Natural killer cell (primary cell): Measurements from ENCODE around the gene PMFBP1. TPM values are rescaled to one million over a fixed set of nuclear protein-coding genes. Genes with fewer than 3 reads are reported as not detected.

Experiments
- ATAC-seq, 3 donors: fragments of 150-1000 bp in 2 of 3; fragments of 200-7000 bp in 1 of 3; cut with Tn5 transposase; 1 replicate in 1 of 3; 2 replicates in 2 of 3; pipeline ENCODE4 v1.10.0; 2021; ENCODE audit warnings: mild to moderate bottlenecking in 2 of 3, moderate library complexity in 2 of 3
- DNase-seq, 2 donors: peaks; one replicate each; pipeline versions ENCODE4 v3.0.0 to v3.0.0-alpha.2; 2013 to 2021; ENCODE audit warnings: mixed read lengths in 1 of 2
- H3K27ac ChIP-seq: one replicate; pipeline ENCODE4 v1.5.1; 2013; ENCODE audit warnings: mild to moderate bottlenecking, low read length
- H3K27me3 ChIP-seq: one replicate; pipeline ENCODE4 v1.6.1; 2013; ENCODE audit warnings: low read length; ENCODE audit not compliant: control insufficient read depth, insufficient read depth
- H3K36me3 ChIP-seq: one replicate; pipeline ENCODE4 v1.6.1; 2013; ENCODE audit warnings: low read length; ENCODE audit not compliant: control insufficient read depth, insufficient read depth
- H3K4me1 ChIP-seq: one replicate; pipeline ENCODE4 v1.6.1; 2013; ENCODE audit warnings: low read length; ENCODE audit not compliant: control insufficient read depth, insufficient read depth
- H3K4me3 ChIP-seq: one replicate; pipeline ENCODE4 v1.5.1; 2013; ENCODE audit warnings: low read length
- H3K9me3 ChIP-seq: one replicate; pipeline ENCODE4 v1.6.1; 2013; ENCODE audit warnings: low read length; ENCODE audit not compliant: control insufficient read depth, insufficient read depth
- H3K27ac Mint-ChIP-seq, 2 donors: one replicate each; pipeline ENCODE4 v1.8.0; 2022; ENCODE audit warnings: mild to moderate bottlenecking in 2 of 2, mixed read lengths in 2 of 2, moderate library complexity in 1 of 2
- H3K27me3 Mint-ChIP-seq, 2 donors: one replicate each; pipeline ENCODE4 v1.8.0; 2022; ENCODE audit warnings: low read depth in 2 of 2, mixed read lengths in 2 of 2
- H3K36me3 Mint-ChIP-seq: one replicate; pipeline ENCODE4 v1.8.0; 2022; ENCODE audit warnings: mixed read lengths
- H3K4me1 Mint-ChIP-seq, 2 donors: one replicate each; pipeline ENCODE4 v1.8.0; 2022; ENCODE audit warnings: mixed read lengths in 2 of 2
- H3K4me3 Mint-ChIP-seq: one replicate; pipeline ENCODE4 v1.8.0; 2022; ENCODE audit warnings: mild to moderate bottlenecking, moderate library complexity, mixed read lengths
- H3K9me3 Mint-ChIP-seq, 2 donors: one replicate each; pipeline ENCODE4 v1.8.0; 2022; ENCODE audit warnings: mixed read lengths in 2 of 2
- WGBS: methylation state at CpG from one replicate; pipeline ENCODE4 v1.1.7; 2013; ENCODE audit warnings: missing lambda C conversion rate; ENCODE audit not compliant: insufficient coverage; 5-methylcytosine and 5-hydroxymethylcytosine counted together
- intact Hi-C: fragments of 100-400 bp; cut with micrococcal nuclease; formaldehyde crosslinking; loops from one replicate; pipeline ENCODE4 v1.14.2; 2022
- total RNA-seq, 4 donors: library from RNA; stranded (reverse); fragments of 120-200 nt in 1 of 4; gene quantifications; one replicate each; pipeline versions ENCODE4 v1.2.3 to v1.2.4, GENCODE V29; 2013 to 2022
- TF ChIP-seq, protein P1 (sequence below): fragments of 200-600 bp; IDR thresholded peaks from one replicate; pipeline ENCODE4 v1.8.0; 2022; ENCODE audit warnings: antibody characterized with exemption

The PMFBP1 gene, protein sequence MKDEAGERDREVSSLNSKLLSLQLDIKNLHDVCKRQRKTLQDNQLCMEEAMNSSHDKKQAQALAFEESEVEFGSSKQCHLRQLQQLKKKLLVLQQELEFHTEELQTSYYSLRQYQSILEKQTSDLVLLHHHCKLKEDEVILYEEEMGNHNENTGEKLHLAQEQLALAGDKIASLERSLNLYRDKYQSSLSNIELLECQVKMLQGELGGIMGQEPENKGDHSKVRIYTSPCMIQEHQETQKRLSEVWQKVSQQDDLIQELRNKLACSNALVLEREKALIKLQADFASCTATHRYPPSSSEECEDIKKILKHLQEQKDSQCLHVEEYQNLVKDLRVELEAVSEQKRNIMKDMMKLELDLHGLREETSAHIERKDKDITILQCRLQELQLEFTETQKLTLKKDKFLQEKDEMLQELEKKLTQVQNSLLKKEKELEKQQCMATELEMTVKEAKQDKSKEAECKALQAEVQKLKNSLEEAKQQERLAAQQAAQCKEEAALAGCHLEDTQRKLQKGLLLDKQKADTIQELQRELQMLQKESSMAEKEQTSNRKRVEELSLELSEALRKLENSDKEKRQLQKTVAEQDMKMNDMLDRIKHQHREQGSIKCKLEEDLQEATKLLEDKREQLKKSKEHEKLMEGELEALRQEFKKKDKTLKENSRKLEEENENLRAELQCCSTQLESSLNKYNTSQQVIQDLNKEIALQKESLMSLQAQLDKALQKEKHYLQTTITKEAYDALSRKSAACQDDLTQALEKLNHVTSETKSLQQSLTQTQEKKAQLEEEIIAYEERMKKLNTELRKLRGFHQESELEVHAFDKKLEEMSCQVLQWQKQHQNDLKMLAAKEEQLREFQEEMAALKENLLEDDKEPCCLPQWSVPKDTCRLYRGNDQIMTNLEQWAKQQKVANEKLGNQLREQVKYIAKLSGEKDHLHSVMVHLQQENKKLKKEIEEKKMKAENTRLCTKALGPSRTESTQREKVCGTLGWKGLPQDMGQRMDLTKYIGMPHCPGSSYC
- 1 to 10 TPM in 1 of 3 donors, under 1 TPM in 2; 0.68 to 1.2 (median 0.99) TPM for total RNA-seq
- total RNA-seq (2013) = 1.6 TPM

DNA sequence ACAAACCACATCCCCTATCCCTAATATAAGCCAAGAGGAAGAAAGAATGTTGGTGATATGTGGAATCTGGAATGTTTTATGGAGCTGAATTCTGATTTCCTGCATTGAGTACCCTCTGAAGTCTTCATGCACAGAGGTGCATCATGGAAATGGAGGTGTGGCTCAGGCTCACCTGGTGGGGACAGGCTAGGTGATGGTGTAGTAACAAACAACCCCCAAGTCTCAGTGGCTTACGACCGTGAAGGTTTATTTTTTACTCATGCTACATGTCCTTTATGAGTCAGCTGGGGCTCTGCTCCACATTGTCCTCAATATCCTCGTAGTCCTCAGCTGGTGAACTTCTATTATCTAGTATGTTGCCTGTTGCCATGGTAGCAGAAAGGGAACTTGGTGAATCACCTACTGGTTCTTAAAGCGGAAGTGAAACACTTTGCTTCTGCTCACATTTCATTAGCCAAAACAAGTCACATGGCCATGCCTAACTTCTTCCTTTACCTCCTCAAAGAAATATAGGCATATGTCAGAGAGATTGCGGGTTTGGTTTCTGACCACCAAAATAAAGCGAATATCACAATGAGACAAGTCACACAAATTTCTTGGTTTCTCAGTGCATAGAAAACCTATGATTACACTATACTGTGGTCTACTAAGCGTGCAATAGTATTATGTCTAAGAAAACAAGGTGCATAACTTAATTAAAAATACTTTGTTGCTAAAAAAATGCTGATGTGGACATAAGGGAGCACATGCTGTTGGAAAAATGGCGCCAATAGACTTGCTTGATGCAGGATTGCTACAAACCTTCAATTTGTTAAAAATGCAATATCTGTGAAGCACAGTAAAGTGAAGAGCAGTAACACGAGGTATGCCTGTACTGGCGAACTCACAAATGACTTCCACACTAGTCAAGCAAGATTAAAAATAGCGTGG lies at the start of gene PMFBP1:
Gene PMFBP1 (minus strand): TSS at position 51 of the 930 bp plus-strand sequence. CDS start 947 bp downstream, outside the sequence.
- DNase-seq (peak in 1 of 2 donors; percentile 36), ATAC-seq (peak; percentile 18 to 45 (median 32))
- H3K27ac Mint-ChIP-seq = no peak within 1 kb of the TSS
- Histone ChIP-seq H3K27me3 (no peaks in the 10 kb centered on the region), H3K36me3 (no peaks in the 10 kb centered on the region), H3K4me3 (no peak within 1 kb of the TSS), H3K4me1 (no peaks in the 10 kb centered on the region), H3K27ac (no peak within 1 kb of the TSS), H3K9me3 (no peaks in the 10 kb centered on the region)
- intact Hi-C loops = no loop called here
- no peaks in the 10 kb centered on the region for H3K4me1 Mint-ChIP-seq
- TF ChIP-seq, protein P1, sequence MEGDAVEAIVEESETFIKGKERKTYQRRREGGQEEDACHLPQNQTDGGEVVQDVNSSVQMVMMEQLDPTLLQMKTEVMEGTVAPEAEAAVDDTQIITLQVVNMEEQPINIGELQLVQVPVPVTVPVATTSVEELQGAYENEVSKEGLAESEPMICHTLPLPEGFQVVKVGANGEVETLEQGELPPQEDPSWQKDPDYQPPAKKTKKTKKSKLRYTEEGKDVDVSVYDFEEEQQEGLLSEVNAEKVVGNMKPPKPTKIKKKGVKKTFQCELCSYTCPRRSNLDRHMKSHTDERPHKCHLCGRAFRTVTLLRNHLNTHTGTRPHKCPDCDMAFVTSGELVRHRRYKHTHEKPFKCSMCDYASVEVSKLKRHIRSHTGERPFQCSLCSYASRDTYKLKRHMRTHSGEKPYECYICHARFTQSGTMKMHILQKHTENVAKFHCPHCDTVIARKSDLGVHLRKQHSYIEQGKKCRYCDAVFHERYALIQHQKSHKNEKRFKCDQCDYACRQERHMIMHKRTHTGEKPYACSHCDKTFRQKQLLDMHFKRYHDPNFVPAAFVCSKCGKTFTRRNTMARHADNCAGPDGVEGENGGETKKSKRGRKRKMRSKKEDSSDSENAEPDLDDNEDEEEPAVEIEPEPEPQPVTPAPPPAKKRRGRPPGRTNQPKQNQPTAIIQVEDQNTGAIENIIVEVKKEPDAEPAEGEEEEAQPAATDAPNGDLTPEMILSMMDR = no peak
- H3K27me3 Mint-ChIP-seq = no peaks in the 10 kb centered on the region
- no peaks in the 10 kb centered on the region for H3K9me3 Mint-ChIP-seq
- H3K4me3 Mint-ChIP-seq = no peak within 1 kb of the TSS
- no peaks in the 10 kb centered on the region for H3K36me3 Mint-ChIP-seq
- 73% methylated on average over 11 of the region's 11 CpGs for WGBS

DNA sequence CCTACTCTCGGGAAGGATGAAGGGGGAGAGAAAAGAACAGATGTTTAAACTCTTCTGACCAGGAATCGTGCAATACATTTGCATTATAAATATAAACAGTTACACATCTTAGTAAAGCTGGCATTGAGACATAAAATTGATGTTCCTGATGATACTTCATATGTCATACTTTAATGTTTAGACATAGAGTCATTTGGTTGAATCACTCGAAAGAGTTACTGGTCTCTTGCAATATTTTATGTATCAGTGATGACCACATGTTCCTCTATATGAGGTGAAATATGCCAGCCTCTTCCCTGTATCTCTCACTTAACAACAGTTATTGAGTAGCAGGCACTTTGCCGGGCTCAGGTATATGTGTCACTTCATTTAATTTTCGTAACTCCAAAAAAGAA lies 49.7 kb upstream of the PMFBP1 start:
- no peaks in the 10 kb centered on the region for H3K36me3 Mint-ChIP-seq
- WGBS = 89% methylated on average over 2 of the region's 5 CpGs
- no peak overlapping the region for H3K27ac ChIP-seq
- H3K4me1 Mint-ChIP-seq = no peaks in the 10 kb centered on the region
- H3K36me3 ChIP-seq = no peaks in the 10 kb centered on the region
- H3K4me1 ChIP-seq = no peaks in the 10 kb centered on the region
- no peak for DNase-seq
- H3K27ac Mint-ChIP-seq = no peak overlapping the region
- H3K27me3 ChIP-seq = no peaks in the 10 kb centered on the region
- H3K27me3 Mint-ChIP-seq = peaks cover 0 to 5% of the 10 kb centered on the region in 2 donors
- no peak overlapping the region for H3K4me3 Mint-ChIP-seq
- no peaks in the 10 kb centered on the region for H3K9me3 ChIP-seq
- H3K4me3 ChIP-seq = no peak overlapping the region
- TF ChIP-seq, protein P1 = no peak
- intact Hi-C loops = no loop called here
- ATAC-seq = no peak
- H3K9me3 Mint-ChIP-seq = no peaks in the 10 kb centered on the region

DNA sequence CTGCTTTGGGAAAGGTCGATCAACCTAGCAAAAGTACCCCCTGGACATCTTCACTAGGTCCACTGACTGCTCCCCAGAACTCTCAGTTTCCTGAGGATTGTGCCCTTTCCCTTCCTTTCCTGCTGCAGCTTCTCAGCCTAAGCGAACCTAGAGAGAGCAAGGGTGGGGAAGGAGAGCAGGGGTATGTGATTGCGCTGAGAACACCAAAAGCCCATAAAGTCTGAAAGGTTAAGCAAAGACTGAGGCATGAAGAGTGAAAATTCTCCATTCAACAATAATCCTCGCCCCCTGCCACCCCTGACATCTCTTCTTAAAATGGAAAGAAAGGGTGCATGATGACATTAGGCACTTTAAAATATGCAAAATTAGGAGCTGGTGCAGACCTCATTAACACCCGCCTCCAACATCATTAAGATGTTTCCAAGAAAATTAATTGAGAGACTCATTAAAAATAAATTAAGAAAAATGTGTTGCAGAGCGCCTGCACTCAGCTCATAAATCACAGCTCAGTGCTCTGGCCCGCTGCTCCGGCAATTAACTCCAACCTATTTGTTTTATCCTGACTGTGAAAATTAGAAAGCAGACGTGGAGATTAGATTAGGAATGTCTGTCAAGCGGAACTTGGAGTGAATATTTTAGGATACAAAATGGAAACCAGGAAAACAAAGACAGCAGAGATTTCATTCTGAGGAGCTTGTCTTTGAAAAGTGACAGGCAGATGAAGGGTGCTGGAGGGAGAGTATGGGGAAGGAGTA lies 49.1 kb upstream of the PMFBP1 start:
- no peaks in the 10 kb centered on the region for H3K9me3 Mint-ChIP-seq
- Histone ChIP-seq H3K4me1 (no peaks in the 10 kb centered on the region), H3K36me3 (no peaks in the 10 kb centered on the region), H3K27ac (no peak overlapping the region), H3K4me3 (no peak overlapping the region), H3K27me3 (no peaks in the 10 kb centered on the region), H3K9me3 (no peaks in the 10 kb centered on the region)
- WGBS = 88% methylated on average over 8 of the region's 10 CpGs
- DNase-seq (no peak), ATAC-seq (no peak)
- H3K36me3 Mint-ChIP-seq = no peaks in the 10 kb centered on the region
- intact Hi-C loops = no loop called here
- peaks cover 0 to 5% of the 10 kb centered on the region in 2 donors for H3K27me3 Mint-ChIP-seq
- H3K27ac Mint-ChIP-seq = no peak overlapping the region
- no peaks in the 10 kb centered on the region for H3K4me1 Mint-ChIP-seq
- no peak overlapping the region for H3K4me3 Mint-ChIP-seq
- TF ChIP-seq, protein P1 = no peak
